T-helper 17 cell (primary cell): ENCODE results near the gene CDH16. TPM values are rescaled to one million over a fixed set of nuclear protein-coding genes. Genes with fewer than 3 reads are reported as not detected.

Experiments used
- ATAC-seq: fragments of 150-1000 bp; cut with Tn5 transposase; 2 replicates; pipeline ENCODE4 v1.10.0; 2021; ENCODE audit warnings: mild to moderate bottlenecking, moderate library complexity
- DNase-seq, 3 donors: peaks; one replicate each; pipeline versions ENCODE4 v3.0.0 to v3.0.0-alpha.2; 2020 to 2021
- H3K9me3 ChIP-seq: one replicate; pipeline ENCODE4 v1.7.0; 2013; ENCODE audit warnings: low read length, mild to moderate bottlenecking; ENCODE audit not compliant: control insufficient read depth, poor library complexity, severe bottlenecking
- H3K27ac Mint-ChIP-seq: one replicate; pipeline ENCODE4 v1.8.0; 2022; ENCODE audit warnings: mild to moderate bottlenecking, moderate library complexity, mixed read lengths
- H3K27me3 Mint-ChIP-seq: one replicate; pipeline ENCODE4 v1.8.0; 2022; ENCODE audit warnings: mixed read lengths
- H3K36me3 Mint-ChIP-seq: one replicate; pipeline ENCODE4 v1.8.0; 2022; ENCODE audit warnings: low read depth, mixed read lengths
- H3K4me1 Mint-ChIP-seq: one replicate; pipeline ENCODE4 v1.8.0; 2022; ENCODE audit warnings: mild to moderate bottlenecking, mixed read lengths
- H3K4me3 Mint-ChIP-seq: one replicate; pipeline ENCODE4 v1.8.0; 2022; ENCODE audit warnings: mild to moderate bottlenecking, moderate library complexity, mixed read lengths
- total RNA-seq, 4 donors: library from RNA in 2 of 4; stranded (reverse) in 2 of 4; gene quantifications; one replicate each; pipeline ENCODE4 v1.2.3 and lab custom pipeline; 2022 to 2026

CDH16 gene
- total RNA-seq, 2 donors from 2014 or later: not detected

GRCh38 chr16:66920924-66921680 lies 2.4 kb upstream of the CDH16 start:
- H3K4me3 Mint-ChIP-seq: no peak overlapping the region
- H3K9me3 ChIP-seq: no peaks in the 10 kb centered on the region
- ATAC-seq (no peak), DNase-seq (no peak)
- H3K27ac Mint-ChIP-seq: no peak overlapping the region
- peaks cover 8% of the 10 kb centered on the region for H3K4me1 Mint-ChIP-seq
- peaks cover 3% of the 10 kb centered on the region for H3K36me3 Mint-ChIP-seq
- peaks cover 44% of the 10 kb centered on the region for H3K27me3 Mint-ChIP-seq

- Mint-ChIP-seq H3K27ac (no peak overlapping the region), H3K36me3 (peaks cover 3% of the 10 kb centered on the region), H3K27me3 (peaks cover 35% of the 10 kb centered on the region), H3K4me1 (peaks cover 7% of the 10 kb centered on the region), H3K4me3 (no peak overlapping the region)
- ATAC-seq (no peak), DNase-seq (no peak)
- no peaks in the 10 kb centered on the region for H3K9me3 ChIP-seq
Measured at GRCh38 chr16:66920299-66920590, 1.6 kb upstream of the CDH16 start.

DNA sequence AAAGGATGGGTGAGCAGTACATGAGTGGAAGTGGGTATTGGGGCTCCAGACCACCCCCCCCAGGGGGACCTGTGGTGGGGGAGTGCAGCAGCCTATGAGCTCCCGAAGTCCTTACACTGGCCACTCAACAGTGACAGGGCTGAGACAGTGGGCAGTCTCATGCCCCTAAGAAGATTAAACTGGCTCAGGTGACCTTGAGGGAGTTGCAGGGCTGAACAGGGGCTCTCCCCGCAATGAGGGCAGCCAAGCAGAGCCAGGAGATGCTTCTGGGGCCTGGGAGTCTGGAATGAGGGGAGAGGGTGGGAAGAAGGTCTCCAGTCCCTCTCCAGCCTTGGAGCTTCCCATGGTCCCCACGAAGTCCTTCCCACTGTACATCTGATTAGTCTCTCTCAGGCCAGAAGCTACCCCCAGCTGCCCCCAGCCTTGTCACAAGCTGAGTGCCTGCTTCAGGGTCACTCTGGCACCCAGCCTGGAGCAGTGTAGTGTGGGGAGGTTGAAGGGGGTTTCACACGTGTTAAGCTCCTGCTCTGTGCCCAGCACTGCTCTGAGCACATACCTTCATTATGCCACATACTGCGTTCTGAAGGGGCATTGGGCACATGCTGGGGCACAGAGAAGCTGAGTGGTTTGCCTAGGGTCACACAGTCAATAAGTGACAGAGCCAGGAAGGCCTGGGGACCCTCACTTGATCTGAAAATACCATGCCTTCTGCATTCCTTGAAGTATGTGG lies 1.0 kb upstream of the CDH16 start:
- no peaks in the 10 kb centered on the region for H3K9me3 ChIP-seq
- no peak overlapping the region for H3K27ac Mint-ChIP-seq
- peaks cover 3% of the 10 kb centered on the region for H3K36me3 Mint-ChIP-seq
- DNase-seq: no peak
- peaks cover 6% of the 10 kb centered on the region for H3K4me1 Mint-ChIP-seq
- H3K4me3 Mint-ChIP-seq: no peak overlapping the region
- ATAC-seq: no peak
- H3K27me3 Mint-ChIP-seq: peaks cover 35% of the 10 kb centered on the region

GRCh38 chr16:66918355-66918754 lies 330 bp downstream of the CDH16 start:
- H3K27me3 Mint-ChIP-seq: peaks cover 26% of the 10 kb centered on the region
- H3K27ac Mint-ChIP-seq: peak overlapping the region; percentile 45
- no peak overlapping the region for H3K4me3 Mint-ChIP-seq
- H3K36me3 Mint-ChIP-seq: peaks cover 2% of the 10 kb centered on the region
- DNase-seq: no peak
- no peak for ATAC-seq
- no peaks in the 10 kb centered on the region for H3K4me1 Mint-ChIP-seq
- no peaks in the 10 kb centered on the region for H3K9me3 ChIP-seq

DNA sequence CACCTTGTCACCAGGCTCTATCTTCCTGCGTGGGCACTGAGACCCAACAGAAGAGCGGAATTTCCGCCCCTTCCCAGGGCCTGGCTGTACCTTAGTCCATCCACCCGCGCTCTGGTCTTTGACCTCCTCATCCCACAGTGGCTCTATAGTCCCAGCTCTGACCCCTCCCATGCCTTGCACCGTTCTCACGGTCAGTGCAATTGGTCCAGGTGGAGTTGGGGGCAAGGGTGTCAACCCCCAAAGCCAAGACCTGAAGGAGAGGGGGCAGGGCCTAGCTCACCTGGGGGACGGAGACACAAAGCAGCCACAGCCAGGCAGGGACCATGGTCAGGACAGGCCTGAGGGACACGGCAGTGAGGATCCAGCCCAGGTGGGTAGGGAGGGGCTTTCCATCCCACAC lies 944 bp downstream of the CDH16 start:
- Mint-ChIP-seq H3K27ac (no peak overlapping the region), H3K4me1 (no peaks in the 10 kb centered on the region)

GRCh38 chr16:66916518-66916917 lies 2.2 kb downstream of the CDH16 start:
- ATAC-seq (no peak), DNase-seq (no peak)
- Mint-ChIP-seq H3K36me3 (peaks cover 2% of the 10 kb centered on the region), H3K4me3 (no peak overlapping the region), H3K27me3 (peaks cover 13% of the 10 kb centered on the region), H3K27ac (no peak overlapping the region), H3K4me1 (no peaks in the 10 kb centered on the region)
- no peaks in the 10 kb centered on the region for H3K9me3 ChIP-seq

More for the DNA sequence above, 944 bp downstream of the CDH16 start:
- H3K9me3 ChIP-seq: no peaks in the 10 kb centered on the region
- ATAC-seq: no peak
- DNase-seq: no peak
- H3K36me3 Mint-ChIP-seq: peaks cover 2% of the 10 kb centered on the region
- no peak overlapping the region for H3K4me3 Mint-ChIP-seq
- H3K27me3 Mint-ChIP-seq: peaks cover 20% of the 10 kb centered on the region

DNA sequence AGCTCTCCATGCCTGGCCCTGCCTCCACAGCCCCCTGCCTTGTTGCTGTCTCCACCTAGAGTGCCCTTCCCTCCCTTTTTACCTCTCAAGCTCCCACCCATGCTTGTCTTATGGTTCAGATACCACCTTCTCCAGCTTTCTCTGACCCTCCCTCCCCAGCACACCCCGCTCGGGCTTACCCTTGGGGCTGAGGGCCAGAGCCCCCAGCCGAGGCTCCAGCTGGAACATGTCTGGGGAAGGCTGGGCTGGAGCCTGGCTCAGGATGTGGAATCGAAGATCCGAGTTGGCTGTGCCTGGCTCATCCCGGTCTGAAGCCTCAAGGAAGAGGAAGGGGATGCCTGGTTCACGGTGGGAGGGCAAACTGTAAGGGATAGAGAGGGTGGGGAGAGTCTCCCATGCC lies 3.6 kb downstream of the CDH16 start:
- peaks cover 6% of the 10 kb centered on the region for H3K27me3 Mint-ChIP-seq
- H3K27ac Mint-ChIP-seq: no peak overlapping the region
- DNase-seq (no peak), ATAC-seq (no peak)
- H3K36me3 Mint-ChIP-seq: no peaks in the 10 kb centered on the region
- no peaks in the 10 kb centered on the region for H3K9me3 ChIP-seq
- H3K4me3 Mint-ChIP-seq: no peak overlapping the region
- no peaks in the 10 kb centered on the region for H3K4me1 Mint-ChIP-seq

- Mint-ChIP-seq H3K27ac (no peak overlapping the region), H3K4me1 (no peaks in the 10 kb centered on the region)
- no peak for ATAC-seq
Measured at GRCh38 chr16:66914541-66914940, 4.1 kb downstream of the CDH16 start.

GRCh38 chr16:66913711-66914110 lies 5.0 kb downstream of the CDH16 start:
- no peaks in the 10 kb centered on the region for H3K9me3 ChIP-seq
- H3K36me3 Mint-ChIP-seq: no peaks in the 10 kb centered on the region
- H3K4me3 Mint-ChIP-seq: no peak overlapping the region
- DNase-seq: no peak
- H3K4me1 Mint-ChIP-seq: no peaks in the 10 kb centered on the region
- H3K27ac Mint-ChIP-seq: no peak overlapping the region
- peaks cover 6% of the 10 kb centered on the region for H3K27me3 Mint-ChIP-seq
- ATAC-seq: no peak

More at GRCh38 chr16:66914541-66914940, 4.1 kb downstream of the CDH16 start:
- Mint-ChIP-seq H3K36me3 (no peaks in the 10 kb centered on the region), H3K27me3 (peaks cover 6% of the 10 kb centered on the region), H3K4me3 (no peak overlapping the region)
- DNase-seq: no peak
- no peaks in the 10 kb centered on the region for H3K9me3 ChIP-seq

GRCh38 chr16:66913081-66913480 lies 5.6 kb downstream of the CDH16 start:
- no peaks in the 10 kb centered on the region for H3K36me3 Mint-ChIP-seq
- ATAC-seq (no peak), DNase-seq (no peak)
- H3K4me1 Mint-ChIP-seq: no peaks in the 10 kb centered on the region
- no peak overlapping the region for H3K27ac Mint-ChIP-seq
- H3K4me3 Mint-ChIP-seq: no peak overlapping the region
- no peaks in the 10 kb centered on the region for H3K9me3 ChIP-seq
- H3K27me3 Mint-ChIP-seq: peaks cover 5% of the 10 kb centered on the region

GRCh38 chr16:66911801-66912200 lies 6.9 kb downstream of the CDH16 start:
- Mint-ChIP-seq H3K36me3 (no peaks in the 10 kb centered on the region), H3K4me3 (no peak overlapping the region), H3K27me3 (peaks cover 4% of the 10 kb centered on the region), H3K27ac (no peak overlapping the region), H3K4me1 (no peaks in the 10 kb centered on the region)
- DNase-seq: no peak
- ATAC-seq: no peak
- no peaks in the 10 kb centered on the region for H3K9me3 ChIP-seq

- no peak overlapping the region for H3K4me3 Mint-ChIP-seq
- no peak for DNase-seq
- H3K27ac Mint-ChIP-seq: no peak overlapping the region
- H3K27me3 Mint-ChIP-seq: peaks cover 4% of the 10 kb centered on the region
- no peak for ATAC-seq
- no peaks in the 10 kb centered on the region for H3K9me3 ChIP-seq
- H3K4me1 Mint-ChIP-seq: peaks cover 3% of the 10 kb centered on the region
- H3K36me3 Mint-ChIP-seq: no peaks in the 10 kb centered on the region
Measured at GRCh38 chr16:66911112-66911511, 7.6 kb downstream of the CDH16 start.

DNA sequence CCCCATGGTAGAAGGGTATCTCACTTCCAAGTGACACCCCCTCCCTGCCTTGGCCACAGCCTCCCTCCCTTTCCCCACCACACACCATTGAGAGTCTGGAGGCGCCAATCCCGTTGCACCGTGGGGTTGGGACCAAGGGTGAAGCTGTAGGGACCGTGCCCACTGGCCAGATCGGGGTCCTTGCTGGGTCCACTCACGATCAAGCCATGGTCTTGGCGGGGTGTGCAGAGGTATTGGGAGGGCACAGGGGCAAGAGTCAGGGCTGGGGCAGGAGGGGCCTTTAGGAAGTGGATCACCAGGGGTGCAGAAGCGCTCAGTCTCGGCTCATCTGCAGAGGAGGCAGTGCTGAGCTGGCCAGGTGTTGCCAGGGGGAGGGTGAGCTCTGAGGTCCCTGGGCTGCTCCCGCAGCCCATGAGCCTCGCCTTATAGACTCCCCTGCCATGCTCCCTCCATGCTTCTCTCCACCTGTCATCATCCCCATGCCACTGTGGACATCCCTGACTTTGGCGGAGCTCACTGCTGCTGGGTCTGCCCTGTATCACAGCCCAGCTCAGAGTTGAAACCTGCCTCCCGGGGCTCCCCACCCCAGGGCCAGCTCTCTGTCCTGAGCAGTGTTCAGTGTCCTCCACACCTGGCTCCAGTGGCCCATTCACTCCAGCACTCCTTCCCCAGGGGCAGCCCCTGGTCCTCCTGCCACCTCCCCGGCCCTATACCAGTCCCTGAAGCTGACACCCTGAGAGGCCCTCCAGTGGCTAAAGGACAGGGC lies 8.3 kb downstream of the CDH16 start:
- Mint-ChIP-seq H3K4me3 (no peak overlapping the region), H3K36me3 (no peaks in the 10 kb centered on the region), H3K27ac (no peak overlapping the region), H3K4me1 (peaks cover 8% of the 10 kb centered on the region), H3K27me3 (peaks cover 4% of the 10 kb centered on the region)
- no peak for DNase-seq
- no peaks in the 10 kb centered on the region for H3K9me3 ChIP-seq
- ATAC-seq: no peak
